ENCODE results near the gene HPSE2.
A peak's percentile ranks its signal among the peaks of the same experiment; 100 is the strongest.

HPSE2 gene

DNA sequence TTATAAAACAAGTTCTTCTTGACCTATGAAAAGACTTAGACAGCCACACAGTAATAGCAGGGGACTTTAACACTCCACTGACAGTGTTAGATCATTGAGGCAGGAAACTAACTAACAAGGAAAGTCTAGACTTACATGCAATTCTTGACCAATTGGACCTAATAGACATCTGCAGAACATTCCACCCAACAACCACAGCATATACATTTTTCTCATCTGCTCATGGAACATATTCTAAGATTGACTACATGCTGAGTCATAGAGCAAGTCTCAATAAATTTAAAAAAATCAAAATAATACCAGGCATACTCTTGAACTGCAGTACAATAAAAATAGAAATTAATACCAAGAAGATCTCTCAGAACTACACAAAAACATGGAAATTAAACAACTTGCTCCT lies 569.4 kb downstream of the HPSE2 start:
- no peak for DNase-seq

DNA sequence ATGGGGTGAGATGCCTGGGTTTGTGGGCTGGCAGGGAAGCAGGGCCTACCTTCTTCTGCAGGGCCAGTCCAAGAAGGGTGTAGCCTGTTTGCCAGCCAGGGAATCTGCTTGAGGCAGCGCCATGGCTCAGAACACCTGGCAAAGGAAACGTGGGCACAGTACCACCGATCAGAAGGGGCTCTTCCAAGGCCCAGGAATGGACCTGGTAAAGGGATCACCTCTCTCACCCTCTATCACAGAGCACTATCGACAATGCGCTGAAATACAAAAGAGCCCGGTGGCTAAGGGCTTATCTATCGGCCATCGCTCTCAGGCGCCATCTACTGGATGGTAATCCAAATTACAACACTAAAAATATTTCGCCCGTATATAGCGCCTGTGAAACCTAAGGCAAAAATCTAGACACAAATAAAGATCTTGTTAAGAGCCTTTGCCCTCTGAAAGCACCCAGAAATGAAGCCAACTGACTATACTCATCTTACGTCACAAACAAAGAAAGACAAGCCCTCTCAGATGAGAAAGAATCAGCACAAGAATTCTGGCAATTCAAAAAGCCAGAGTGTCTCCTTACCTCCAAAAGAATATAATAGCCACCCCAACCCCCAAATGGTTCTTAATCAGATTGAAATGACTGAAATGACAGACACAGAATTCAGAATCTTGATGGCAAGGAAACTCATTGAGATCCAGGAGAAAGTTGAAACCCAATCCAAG lies 571.2 kb downstream of the HPSE2 start:
- peak; percentile 21 for DNase-seq

DNA sequence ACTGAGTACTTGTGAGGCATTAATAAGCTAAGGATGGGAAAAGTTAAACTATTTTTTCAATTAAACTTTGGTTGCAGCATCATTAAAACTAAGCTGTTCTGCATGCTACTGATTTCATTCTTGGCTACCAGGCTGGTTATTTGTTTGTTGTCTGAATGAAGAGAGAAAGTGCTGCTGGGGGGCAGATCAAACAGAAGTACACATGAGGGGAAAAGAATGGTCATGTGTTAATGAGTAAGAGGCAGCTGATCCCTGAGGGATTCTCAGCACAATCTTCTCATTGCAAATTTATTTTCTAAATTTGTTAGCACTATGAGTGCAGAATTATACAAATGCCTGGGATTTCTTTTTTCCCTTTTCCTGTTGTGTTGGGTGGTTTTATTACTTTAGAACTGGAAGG lies 575.7 kb downstream of the HPSE2 start:
- no peak for DNase-seq

DNA sequence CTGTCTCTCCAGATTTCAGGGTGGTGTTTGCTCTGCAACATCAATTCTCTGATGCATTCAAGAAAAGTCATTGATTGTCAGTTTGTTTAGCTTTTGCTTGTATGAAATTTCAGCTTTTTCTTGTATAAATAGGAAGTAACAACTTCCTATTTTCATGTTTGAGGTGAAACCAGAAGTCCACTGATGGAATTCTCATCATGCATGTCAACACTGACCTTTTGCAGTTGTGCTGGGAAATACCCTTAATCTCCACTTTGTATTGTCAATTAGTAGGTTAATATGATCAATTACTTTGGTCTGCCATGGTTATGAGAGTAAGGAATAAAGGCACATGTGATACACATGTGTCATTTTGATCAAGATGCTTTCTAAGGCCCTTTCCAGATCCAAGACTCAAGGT lies 580.2 kb downstream of the HPSE2 start:
- DNase-seq = no peak

DNA sequence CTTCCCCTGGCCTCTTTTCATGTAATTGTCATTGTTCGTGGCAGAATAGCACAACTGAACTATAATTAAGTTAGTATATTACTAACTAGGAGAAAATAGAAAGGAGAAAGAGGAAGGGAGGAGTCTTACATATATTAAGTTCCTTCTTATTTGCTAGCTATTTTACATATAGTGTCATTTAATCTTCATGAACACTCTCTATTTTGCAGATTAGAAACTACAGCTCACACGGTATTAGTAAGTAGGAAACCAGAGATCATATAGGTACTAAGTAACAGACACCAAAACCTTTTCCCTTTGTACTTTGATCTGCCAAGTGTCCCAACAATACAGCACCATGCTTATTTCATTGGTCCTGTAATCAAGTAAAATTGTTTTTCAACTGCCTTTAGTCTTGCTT lies 586.5 kb downstream of the HPSE2 start:
- no peak for DNase-seq

DNA sequence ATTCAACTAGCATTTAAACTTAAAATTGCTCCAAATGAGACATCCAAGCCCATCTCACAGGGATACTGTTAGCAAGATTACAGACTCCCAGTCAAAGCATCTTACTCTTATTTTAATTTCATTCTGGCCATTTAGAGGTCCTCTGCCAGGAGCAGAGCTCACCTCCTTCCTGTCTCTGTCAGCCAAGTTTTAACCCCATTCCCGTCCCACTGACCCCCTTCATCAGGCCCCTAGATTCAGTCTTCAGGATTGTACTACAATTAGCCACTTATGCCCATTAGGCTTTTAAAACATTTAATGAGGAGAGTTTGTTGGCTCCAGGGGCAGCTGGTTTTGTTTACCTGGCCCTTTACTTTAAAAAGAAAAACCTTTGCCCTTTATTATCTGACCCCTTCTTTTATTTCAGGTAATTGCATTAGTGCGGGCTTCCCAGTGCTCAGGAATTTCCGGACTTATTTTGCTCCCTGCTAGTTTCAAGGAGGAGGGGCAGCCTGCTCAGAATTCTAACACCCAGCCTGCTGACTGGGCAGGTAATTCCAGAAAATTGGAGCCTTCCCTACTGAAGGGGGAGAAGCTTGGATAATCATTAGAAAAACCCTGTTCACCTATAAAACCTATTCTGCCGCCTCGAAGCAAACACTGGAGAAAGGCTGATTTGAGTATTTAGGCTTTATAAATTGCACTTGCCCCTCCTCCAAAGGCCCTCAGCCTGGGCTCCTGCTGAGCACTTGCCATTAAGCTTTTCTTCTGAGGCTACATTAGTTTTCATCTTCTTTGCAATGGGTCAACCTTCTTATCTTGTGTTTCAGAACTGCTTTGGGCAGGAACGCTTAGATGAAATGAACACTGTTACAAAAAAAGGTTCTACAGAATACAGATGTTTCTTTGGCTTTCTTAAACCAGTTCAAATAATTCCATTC lies 588.4 kb downstream of the HPSE2 start:
- DNase-seq = no peak

DNA sequence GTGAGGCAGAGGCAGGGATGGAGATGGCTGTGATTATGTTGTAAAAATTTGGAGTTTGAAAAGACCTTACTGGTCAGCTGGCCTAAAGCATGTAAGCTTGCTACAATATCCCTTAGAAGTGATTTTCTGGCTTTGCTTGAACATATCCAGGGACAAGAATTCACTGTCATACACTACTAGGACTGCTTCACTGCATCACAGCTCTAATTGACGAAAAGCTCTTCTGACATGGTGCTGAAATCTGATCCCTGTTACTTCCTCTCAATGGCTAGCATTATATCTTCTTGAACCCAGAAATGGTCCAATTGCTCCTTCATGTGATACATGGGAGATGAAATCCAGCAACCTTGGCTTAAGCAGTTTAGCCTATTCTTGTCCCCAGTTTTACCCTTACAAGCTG lies 591.2 kb downstream of the HPSE2 start:
- no peak for DNase-seq

DNA sequence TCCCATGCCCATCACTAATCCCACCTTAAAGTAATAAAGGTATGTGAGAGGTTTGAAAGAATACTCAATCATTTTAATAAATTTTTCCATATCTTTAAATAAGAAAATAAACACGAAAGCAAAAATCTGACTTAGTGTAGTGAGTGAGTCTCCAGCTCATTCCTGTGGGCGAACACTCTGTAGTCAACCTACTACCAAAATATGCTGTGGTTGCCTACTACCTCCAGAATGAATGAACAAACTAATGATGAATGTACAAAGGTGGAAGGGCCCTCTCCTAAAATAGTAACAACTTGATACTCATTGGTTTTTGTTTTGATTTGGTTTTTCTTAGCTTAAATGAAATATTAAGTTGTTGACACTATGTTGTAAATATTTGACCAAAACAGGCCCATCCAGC lies 593.4 kb downstream of the HPSE2 start:
- DNase-seq = no peak

DNA sequence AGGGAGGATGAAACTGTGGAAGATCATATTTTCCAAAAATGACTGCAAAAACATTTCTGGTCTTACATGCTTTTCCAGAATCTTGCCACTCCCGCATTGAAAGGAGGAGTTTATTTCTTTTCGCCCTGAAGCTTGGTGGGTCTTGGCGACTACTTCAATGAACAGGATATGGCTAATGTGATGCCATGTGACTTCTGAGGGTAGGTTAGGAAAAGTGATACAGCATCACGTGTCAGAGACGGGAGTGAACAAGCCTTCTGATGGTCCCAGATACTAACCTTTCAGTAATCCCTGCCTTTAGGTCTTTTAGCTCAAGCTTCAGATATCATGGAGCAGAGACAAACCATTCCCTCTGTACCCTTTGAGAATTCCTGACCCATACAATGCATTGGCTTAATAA lies 596.7 kb downstream of the HPSE2 start:
- DNase-seq = no peak

DNA sequence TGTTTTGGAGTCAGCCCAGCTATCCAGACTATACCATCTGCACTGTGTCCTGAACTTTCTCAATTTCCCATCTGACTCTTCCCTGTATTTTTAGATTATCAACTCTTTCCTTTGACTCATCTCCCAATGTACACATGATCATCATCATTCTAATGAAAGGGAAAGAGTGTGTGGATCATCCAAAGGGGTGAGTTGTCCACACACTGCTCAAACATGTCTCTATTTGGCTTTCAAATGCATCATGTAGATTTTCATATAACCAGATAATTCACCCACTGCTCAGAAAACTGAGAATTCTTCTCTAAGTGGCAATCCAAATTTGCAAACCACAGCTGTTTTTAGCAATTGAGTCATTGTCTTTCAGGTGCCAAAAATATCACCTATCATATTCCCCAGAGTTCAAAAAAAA lies 598.7 kb downstream of the HPSE2 start:
- no peak for DNase-seq

DNA sequence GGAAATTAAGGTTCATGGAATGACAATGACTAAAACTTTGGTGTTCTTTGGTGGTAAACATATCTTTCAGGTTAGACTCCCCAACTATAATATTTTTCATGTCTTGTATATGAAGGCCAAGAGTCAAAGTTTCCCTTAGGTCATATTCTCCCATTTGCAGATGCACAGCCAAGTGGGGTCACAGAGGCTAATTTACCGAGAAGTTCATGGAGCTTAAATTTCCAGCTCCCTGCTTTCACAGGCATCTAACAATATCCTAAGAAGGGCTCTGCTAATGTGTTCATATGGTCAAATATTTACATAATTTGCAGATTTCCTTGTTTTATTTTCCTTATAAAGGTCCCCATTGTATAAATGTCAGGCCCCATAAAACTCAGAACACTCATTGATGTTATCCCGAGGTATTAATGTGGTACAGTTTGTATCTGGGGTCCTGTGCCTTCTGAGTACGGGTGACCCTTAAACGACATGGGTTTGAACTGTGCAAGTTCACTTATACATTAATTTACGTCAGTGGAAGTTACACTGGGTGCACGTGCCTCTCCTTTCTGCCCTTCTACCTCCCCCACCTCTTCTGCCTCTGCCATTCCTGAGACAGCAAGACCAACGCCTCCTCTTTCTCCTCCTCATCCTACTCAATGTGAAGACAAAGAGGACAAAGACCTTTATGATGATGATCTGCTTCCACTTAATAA lies 603.0 kb downstream of the HPSE2 start:
- DNase-seq = no peak

DNA sequence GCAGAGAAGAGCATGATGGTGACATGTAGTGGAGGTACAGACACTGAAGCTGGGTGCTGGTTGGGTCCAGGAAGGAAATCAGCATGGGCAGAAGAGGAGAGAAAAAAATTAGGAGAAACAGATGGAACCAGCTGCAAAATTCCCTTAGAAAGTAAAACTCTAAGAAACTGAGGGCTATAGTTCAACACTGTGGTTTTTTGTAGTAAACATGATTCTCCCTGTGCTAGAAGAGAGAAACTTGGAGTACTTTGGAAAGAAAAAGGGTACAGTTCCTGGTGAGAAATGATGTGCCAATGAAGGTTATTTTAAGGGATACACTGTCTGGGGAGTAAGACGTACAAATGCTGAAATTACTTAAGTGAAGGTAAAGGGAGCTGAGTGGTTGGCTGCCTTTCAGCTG lies 607.4 kb downstream of the HPSE2 start:
- no peak for DNase-seq

DNA sequence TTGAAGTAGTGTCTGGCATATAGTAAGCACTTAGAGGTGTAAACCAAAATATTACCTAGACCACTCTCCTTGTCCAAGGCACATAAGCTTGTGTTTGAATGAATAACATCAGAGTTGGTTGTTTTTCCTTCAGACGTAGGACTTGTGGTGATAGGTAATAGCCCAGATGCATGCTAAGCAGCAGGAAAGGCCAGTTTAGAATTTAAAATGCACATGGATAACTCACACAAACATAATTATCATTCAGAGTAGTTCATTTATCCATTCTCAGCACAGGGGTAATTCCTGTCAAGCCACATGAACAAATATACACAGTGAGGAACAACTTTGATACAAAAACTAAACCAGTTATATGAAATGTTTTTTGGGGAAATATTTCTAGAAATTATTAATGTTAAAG lies 607.9 kb downstream of the HPSE2 start:
- no peak for DNase-seq

DNA sequence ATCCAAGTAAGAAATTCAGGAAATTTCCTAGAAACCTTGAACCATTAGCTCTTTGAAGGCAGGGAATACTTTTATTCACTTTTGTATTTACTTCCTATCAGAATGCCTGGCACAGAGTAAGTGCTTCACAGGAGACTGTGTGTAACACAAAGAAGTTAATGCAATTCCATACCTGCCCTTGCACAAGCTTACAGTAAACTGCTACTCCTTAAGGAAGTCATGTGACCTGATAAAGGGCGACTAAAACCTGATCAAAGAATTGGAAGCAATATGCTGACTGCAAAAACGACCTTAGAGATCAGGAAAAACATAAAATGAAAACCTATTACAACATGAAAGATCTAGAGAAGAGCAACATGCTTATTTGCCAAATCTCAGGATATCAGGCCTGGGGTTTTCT lies 610.7 kb downstream of the HPSE2 start:
- DNase-seq = no peak

DNA sequence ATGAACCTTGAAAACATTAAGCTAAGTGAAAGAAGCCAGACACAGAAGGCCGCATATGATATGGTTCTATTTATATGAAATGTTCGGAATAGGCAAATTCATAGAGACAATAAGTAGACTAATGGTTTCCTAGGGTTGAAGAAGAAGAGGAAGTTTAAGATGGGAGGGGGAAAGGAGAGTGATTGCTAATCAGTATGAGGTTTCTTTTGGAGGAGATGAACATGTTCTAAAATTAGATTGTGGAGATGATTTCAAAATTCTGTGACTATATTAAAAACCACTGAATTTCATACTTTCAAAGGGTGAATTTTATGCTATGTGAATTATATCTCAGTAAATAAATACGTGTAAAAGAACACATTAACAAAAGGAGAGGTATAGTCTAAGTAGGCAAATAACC lies 612.5 kb downstream of the HPSE2 start:
- no peak for DNase-seq

DNA sequence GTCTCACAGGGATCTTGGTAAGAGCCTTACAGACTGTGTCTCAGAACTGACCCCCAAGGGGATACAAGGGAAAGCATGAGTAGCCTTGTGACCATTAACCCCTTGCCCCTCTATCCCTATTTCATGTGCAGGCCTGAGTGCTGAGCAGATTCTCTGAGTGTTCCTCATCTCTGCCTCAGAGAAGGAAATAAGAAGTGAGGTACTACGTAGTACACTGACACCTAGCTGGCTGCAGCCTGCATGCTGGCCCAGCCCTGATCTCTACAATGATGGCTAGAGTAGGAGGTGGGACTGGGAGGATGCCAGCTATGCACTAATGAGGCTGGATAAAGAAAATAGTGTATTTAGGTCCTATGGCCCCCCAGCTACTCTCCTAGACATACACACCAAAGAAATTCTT lies 614.0 kb downstream of the HPSE2 start:
- no peak for DNase-seq

DNA sequence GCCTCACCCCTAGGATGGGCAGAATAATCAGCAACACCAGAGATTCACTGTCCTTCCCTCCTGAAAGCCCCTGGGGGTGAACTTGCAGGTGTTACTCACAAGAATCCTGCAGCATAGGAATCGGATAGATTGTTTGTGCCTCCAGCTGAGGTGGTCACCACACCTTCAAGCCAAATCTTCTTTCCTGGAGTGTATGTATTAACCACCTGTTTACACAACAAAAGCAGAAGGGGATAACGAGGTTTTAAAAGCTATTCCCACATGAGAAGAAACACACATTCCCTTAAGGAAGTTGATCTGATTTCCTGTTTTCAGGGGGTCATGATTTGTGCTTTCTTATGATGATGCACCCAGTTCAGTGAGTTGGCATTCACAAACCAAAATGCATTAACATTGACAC lies 615.1 kb downstream of the HPSE2 start:
- no peak for DNase-seq

DNA sequence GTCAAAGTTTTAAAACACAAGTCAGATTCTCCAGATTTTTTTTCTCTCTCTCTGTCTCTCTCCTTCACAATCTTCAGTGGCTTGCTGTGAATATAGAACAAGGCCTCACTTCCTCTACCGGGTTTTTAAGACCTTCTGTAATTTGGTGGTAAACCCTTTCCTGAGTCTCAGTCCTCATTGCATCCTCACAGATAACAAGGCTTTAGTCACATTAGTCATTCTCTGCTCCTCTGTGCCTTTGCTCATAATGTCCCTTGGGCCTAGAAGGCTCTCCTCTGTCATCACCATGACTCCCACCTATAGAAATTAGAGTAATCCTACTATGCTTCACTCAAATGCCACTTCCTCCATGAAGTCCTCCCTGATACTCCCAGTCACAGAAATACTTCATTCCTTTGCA lies 616.2 kb downstream of the HPSE2 start:
- DNase-seq = no peak

DNA sequence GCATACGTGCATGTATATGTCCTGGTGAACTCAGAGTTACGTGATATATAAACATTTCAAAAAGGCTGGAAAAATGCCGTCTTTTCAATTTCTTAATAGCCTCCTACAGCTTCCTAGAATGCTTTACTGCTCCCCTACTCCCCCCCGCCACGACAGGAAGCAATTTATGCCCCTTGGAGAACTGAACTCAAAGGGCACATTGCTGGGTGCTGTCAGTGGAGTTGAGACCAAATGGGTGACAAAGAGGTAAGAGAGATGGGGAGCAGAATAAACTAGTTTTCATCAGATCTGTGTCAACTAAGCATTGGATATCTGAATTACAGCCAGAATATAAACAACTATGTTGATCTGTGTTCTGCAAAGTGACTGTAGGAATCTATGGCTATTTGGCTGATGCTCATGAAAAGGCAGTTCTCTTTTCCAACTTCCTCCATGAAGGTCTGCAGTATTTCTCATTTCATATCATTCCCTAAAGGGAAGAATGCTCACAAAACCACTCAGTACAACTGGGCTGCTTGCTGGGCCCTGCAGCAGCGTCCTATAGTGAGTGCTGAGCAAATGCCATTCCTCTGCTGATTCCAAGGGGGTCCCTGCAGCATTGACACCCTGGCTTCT lies 617.6 kb downstream of the HPSE2 start:
- DNase-seq = no peak

DNA sequence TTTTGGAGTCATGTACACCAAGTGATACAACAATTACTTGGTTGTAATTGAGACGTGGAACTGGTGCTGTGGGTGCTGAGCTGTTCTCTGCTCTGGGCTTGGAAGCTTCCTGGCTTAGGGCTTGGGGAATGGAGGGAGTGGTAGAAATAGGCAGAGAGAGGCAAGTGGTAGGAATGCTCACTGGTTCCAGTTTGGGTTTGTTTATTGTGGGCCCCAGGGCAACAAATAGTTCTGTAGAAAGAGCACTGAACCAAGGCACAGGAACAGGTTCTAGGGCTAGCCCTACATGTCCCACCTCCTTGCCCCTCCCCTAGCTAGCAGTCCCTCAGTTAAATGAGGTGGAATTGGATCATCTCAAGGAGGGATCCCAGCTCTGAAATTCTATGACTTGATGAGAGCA lies 622.2 kb downstream of the HPSE2 start:
- DNase-seq = no peak

DNA sequence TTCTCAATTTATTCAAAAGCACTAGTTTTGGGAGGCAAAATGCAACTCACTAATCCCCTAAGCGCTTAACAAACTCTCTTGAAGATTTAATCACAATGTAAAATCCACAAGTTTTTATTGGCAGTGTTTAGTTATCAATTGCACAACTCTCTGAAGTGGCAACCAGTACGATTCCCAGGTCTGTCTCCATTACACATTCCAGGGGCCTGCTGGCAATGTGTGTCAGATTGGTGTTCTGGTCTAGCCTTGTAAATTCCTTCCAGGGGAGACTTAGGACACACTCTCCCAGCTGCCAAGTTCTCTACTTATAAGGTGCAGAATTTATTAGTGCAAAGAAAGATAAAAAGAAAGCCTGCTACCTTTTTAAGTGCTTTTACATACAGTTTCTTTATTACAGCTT lies 624.2 kb downstream of the HPSE2 start:
- DNase-seq = no peak

DNA sequence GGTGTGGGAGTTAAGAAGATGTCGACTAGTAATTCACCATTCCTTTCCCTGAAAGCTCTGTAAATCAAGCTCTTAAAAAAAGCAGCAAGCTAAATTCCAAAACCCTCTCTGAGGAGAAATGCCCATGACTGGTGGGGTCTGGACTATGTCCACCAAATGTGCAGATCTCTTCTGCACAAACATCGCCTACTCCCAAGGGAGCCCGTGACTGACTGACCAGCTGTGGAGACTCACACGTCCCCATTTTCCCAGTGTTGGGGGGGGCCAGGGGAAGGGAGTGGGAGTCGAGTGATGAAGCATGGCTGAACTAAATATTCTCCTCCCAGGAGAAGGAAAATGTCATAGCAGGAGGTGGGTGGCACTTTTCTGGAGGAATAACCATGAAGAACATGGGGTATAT lies 624.8 kb downstream of the HPSE2 start:
- DNase-seq = no peak

DNA sequence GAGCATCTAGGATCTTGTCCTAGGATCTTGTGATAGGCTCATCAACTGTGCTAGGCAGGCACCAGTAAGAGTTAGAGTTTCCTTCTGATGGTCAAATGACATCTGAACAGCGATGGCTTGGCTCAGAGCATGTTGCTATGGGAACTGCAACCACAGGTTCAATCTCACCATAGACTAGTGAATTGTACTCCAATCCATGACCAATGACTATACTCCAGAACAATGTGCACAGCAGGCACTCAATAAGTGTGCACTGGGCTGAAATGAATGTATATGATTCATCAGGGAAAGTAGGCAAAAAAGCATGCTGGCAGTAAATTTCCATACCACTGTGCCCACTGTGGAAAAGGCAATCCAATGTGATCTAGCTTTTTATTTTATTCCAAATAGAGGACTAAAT lies 625.4 kb downstream of the HPSE2 start:
- DNase-seq = no peak

DNA sequence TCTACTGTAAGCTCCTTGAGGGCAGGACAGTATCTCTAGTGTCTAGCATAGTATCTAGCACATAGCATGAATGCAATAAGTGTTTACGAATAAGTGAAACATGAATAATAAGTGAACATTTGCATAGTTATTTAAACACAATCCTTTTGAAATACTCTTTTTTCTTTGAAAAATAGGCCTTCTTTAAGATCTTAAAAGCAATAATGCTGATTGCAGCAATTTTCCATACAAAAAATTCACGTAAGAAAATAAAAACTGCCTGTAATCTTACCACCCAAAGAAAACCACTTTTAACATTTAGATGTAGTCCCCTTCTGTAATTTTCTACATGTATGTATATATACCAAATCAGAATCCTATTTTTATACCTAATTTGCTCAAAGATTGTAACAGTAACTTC lies 626.4 kb downstream of the HPSE2 start:
- no peak for DNase-seq

Measured in 8988T (cell line).